Muscle of leg (tissue), 11 donors: ENCODE data around the gene ERMAP. TPM values are rescaled to one million over a fixed set of nuclear protein-coding genes. Genes with fewer than 3 reads are reported as not detected.
A peak's percentile ranks its signal among the peaks of the same experiment; 100 is the strongest.
"Not testable (repeated sequence)": the region's sequence is repeated elsewhere in the genome, so short reads cannot be mapped to it uniquely, and the experiment has no call there.

ENCODE experiments used
- DNase-seq: peaks from one replicate; pipeline ENCODE4 v3.0.0; 2013
- H3K27ac ChIP-seq: one replicate; pipeline ENCODE4 v1.5.1; 2013; ENCODE audit warnings: mild to moderate bottlenecking, low read length, control low read depth
- H3K27me3 ChIP-seq: one replicate; pipeline ENCODE4 v1.6.1; 2013; ENCODE audit warnings: low read length; ENCODE audit not compliant: control insufficient read depth, insufficient read depth
- H3K36me3 ChIP-seq: one replicate; pipeline ENCODE4 v1.6.1; 2013; ENCODE audit warnings: low read length; ENCODE audit not compliant: control insufficient read depth, insufficient read depth
- H3K4me1 ChIP-seq: one replicate; pipeline ENCODE4 v1.6.1; 2013; ENCODE audit warnings: low read length; ENCODE audit not compliant: control insufficient read depth, insufficient read depth
- H3K4me3 ChIP-seq: one replicate; pipeline ENCODE4 v1.5.1; 2013; ENCODE audit warnings: low read length, control low read depth
- H3K9me3 ChIP-seq: replicated peaks from 2 replicates; pipeline ENCODE4 v1.6.1; 2013; ENCODE audit warnings: low read depth, low read length; ENCODE audit not compliant: control insufficient read depth
- WGBS: methylation state at CpG from one replicate; pipeline ENCODE4 v1.1.5; 2013; ENCODE audit warnings: missing lambda C conversion rate; ENCODE audit not compliant: insufficient coverage; 5-methylcytosine and 5-hydroxymethylcytosine counted together
- polyA plus RNA-seq, 8 donors: library from polyadenylated mRNA; unstranded; fragments of 120-200 nt; gene quantifications; one replicate each; pipeline versions ENCODE4 v1.2.1 to v1.2.3, GENCODE V29; 2013; ENCODE audit warnings: inconsistent platforms in 1 of 8, low replicate concordance in 1 of 8; ENCODE audit not compliant: insufficient read length in 8 of 8, insufficient read depth in 1 of 8
- total RNA-seq: library from RNA; stranded (reverse); fragments of 120-200 nt; gene quantifications from one replicate; pipeline ENCODE4 v1.2.4, GENCODE V29; 2013

Gene ERMAP
- total and polyA plus RNA-seq, 9 donors = 6.7 to 10.9 (median 8.3) TPM

DNA sequence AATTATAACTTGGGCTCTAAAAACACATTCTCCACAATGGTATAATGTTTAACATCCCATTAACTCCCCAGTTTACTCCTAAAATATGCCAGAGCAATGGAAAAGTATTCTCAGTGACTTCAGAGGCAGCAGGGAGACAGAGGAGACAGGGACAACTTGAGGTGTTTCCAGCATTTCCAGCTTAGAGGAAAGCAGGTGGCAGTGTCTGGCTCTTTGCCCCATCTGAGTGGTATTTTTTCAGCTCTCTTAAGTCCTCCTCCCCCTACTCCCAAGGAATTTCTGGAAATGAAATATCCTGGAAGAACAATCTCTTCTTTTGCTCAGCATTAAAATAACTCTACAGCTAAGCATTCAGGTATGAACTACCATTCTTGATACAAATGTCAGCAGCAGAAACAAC lies 10.8 kb upstream of the ERMAP start:
- Histone ChIP-seq H3K27ac (no peak overlapping the region), H3K4me1 (peaks cover 13% of the 10 kb centered on the region), H3K36me3 (peaks cover 13% of the 10 kb centered on the region), H3K27me3 (no peaks in the 10 kb centered on the region), H3K4me3 (no peak overlapping the region), H3K9me3 (no peaks in the 10 kb centered on the region)
- DNase-seq = no peak

DNA sequence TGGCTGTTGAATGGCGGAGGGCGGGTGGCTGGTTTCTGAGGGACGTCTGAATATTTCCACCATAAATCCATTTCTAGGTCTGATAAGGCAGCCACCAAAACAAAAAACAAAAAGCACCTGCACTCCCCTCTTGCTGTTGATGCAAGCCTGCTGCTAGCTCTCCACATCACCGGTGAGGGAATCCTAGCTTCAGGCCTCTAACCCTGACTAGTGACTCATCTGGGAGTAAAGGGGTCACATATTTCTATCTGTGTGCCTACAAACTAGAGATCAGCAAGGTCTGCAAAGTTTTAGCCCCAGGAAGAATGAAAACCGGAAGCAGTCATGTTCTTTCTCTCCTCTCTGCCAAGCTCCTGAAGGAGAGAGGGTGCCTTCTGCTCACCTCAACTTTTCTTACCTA lies 10.3 kb upstream of the ERMAP start:
- H3K27ac ChIP-seq = no peak overlapping the region
- no peaks in the 10 kb centered on the region for H3K27me3 ChIP-seq
- DNase-seq = no peak
- 90% methylated on average over 3 of the region's 5 CpGs for WGBS
- H3K4me1 ChIP-seq = peaks cover 13% of the 10 kb centered on the region
- peaks cover 13% of the 10 kb centered on the region for H3K36me3 ChIP-seq
- H3K4me3 ChIP-seq = no peak overlapping the region
- no peaks in the 10 kb centered on the region for H3K9me3 ChIP-seq

DNA sequence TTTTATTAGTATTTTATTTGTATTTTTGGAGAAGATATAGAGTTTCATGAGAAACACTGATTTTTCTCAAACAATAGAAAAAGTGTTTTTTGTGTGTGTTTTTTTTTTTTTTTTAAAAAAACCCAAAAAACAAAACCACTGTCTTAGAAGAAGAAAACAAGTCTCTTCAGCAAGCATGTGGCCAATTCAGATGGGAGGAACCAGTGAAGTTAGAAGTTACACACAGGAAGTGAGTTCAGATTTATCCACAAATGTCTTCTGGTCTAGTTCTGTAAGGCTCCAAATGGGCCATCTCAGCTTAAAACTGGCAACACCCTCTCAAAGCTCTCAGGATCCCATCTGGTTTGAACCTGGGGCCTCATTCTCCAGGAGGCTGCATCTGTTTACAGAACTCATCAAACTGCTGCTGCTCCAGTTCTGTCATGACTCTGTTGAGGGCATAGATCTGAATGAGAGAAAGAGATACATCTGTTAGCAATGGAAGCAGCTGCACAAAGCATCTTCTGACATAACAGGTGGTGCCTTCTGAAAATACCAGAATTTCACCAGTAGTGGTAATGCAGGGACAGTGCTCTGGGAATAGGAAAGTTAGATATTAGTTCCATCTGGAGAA lies 9.8 kb upstream of the ERMAP start:
- peaks cover 13% of the 10 kb centered on the region for H3K36me3 ChIP-seq
- peak; percentile 71 for DNase-seq
- H3K4me1 ChIP-seq = peaks cover 13% of the 10 kb centered on the region
- no peak overlapping the region for H3K4me3 ChIP-seq
- H3K27me3 ChIP-seq = no peaks in the 10 kb centered on the region
- no peaks in the 10 kb centered on the region for H3K9me3 ChIP-seq
- H3K27ac ChIP-seq = peak overlapping the region; percentile 76

DNA sequence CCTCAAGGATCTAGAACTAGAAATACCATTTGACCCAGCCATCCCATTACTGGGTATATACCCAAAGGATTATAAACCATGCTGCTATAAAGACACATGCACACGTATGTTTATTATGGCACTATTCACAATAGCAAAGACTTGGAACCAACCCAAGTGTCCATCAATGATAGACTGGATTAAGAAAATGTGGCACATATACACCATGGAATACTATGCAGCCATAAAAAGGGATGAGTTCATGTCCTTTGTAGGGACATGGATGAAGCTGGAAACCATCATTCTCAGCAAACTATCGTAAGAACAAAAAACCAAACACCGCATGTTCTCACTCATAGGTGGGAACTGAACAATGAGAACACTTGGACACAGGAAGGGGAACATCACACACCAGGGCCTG lies 2.1 kb upstream of the ERMAP start:
- H3K4me3 ChIP-seq, H3K4me1 ChIP-seq, H3K9me3 ChIP-seq, H3K27ac ChIP-seq, H3K27me3 ChIP-seq, H3K36me3 ChIP-seq, DNase-seq: not testable (repeated sequence)
- WGBS = no CpG with 5 or more reads among the region's 3 CpGs

DNA sequence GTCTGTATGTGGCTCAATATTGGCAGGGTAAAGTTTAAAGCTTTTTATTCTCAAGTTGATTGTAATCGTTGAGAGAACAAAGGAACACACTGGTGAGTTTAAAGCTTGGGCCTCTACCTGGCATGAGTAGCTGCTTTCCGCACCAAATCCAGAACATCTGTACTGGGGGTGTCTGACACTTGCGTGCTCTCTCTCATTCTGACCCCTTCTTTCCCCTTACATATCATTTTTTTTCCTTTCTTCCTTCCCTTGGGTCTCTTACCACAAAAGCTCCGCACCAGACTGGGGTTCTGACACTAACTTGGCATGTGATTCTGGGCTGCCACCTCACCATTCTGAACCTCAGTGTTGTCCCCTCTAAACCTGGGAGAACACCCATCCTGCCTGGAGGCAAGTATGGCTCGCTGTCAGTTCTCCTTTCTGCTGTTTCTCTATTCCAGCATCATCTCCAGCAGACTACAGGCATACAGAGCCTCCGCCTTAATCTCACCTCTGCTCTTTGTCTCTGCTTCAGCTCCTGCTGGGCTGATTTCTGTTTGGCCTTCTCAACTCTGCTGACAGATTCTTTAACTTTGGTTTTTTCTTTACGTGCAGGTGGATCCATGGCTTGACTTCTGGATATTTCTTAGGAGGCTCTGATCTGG lies 859 bp upstream of the ERMAP start:
- DNase-seq = peak; percentile 41
- H3K27ac ChIP-seq = peak overlapping the region; percentile 99
- H3K4me3 ChIP-seq = peak overlapping the region; percentile 62
- H3K27me3 ChIP-seq = no peaks in the 10 kb centered on the region
- H3K36me3 ChIP-seq = peaks cover 6% of the 10 kb centered on the region
- H3K9me3 ChIP-seq = no peaks in the 10 kb centered on the region
- whole genome bisulfite sequencing = 4% methylated on average over 4 of the region's 7 CpGs
- H3K4me1 ChIP-seq = peaks cover 7% of the 10 kb centered on the region

DNA sequence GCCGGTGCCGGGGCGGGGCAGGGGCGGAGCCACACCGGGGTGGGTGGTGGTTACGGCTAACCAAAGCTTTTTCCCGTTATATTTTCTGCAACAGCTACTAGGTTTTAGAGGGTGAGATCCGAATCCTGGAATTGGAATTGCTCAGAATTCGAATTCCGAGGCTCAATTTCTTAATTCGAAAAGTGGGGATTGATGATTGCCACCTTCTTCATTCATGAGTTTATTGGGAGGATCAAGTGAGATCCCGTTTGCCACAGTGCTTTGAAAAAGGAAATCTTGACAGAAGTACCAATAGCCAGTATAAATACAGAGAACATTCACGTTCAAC lies 482 bp downstream of the ERMAP start:
- Histone ChIP-seq H3K36me3 (peaks cover 6% of the 10 kb centered on the region), H3K9me3 (no peaks in the 10 kb centered on the region), H3K4me1 (peaks cover 7% of the 10 kb centered on the region), H3K27me3 (no peaks in the 10 kb centered on the region), H3K27ac (peak overlapping the region; percentile 62), H3K4me3 (peak overlapping the region; percentile 55)
- DNase-seq = no peak
- WGBS = 0% methylated on average over 2 of the region's 13 CpGs

DNA sequence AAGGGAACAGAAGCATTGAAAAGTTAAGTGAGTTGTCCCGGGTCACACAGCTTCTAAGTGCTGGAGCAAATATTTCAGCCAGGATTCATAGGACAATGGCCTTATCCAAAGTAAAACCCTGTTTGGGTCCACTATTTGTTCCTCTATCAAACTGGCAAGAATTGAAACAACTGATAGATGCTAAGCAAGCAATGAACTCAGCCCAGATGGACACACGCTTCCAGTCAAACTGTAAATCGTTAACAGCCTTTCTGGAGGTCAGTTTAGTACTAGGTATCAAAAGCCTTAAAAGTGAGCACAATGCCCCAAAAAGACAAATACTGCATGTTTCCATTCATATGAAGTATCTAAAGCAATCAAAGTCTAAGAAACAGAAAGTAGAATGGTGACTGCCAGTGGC lies 1.1 kb downstream of the ERMAP start:
- Histone ChIP-seq H3K27me3 (no peaks in the 10 kb centered on the region), H3K4me1 (peaks cover 7% of the 10 kb centered on the region), H3K4me3 (no peak overlapping the region), H3K36me3 (peaks cover 6% of the 10 kb centered on the region), H3K9me3 (no peaks in the 10 kb centered on the region), H3K27ac (no peak overlapping the region)
- no peak for DNase-seq
- 100% methylated on average over 1 of the region's 3 CpGs for WGBS

DNA sequence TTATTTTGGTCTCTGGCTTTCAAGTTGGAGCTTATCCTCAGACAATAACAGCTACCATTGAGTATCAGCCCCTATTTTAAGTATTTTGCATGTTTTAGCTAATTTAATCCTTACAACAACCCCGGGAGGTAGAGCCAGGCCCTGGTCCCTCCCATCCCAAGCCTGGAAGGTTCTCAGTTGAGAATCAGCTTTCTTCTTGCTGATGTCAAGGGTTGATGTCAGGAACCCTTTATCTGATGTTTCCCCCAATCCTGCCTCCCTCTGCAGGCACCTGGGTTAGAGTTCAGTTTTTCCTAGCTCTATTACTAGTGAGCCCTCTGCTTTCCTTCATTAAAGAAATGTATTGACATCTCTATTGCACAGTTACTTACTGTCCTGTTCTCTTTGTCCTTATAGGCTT lies 3.9 kb downstream of the ERMAP start:
- Histone ChIP-seq H3K4me3 (no peak overlapping the region), H3K4me1 (peaks cover 11% of the 10 kb centered on the region), H3K36me3 (peaks cover 2% of the 10 kb centered on the region), H3K27ac (no peak overlapping the region), H3K9me3 (no peaks in the 10 kb centered on the region), H3K27me3 (no peaks in the 10 kb centered on the region)
- no peak for DNase-seq
- WGBS = no CpG with 5 or more reads among the region's 1 CpG

DNA sequence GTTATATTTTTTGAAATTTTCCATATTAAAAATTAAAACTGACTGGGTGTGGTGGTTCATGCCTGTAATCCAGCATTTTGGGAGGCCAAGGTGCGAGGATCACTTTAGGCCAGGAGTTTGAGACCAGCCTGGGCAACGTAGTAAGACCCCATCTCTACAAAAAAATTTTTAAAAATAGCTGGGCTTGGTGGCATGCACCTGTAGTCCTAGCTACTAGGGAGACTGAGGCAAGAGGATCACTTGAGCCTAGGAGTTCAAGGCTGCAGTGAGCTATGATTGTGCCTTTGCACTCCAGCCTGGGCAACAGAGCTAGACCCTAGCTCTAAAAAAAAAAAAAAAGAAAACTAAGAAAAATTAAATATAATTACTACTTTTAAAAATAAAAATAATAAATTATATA lies 4.8 kb downstream of the ERMAP start:
- Histone ChIP-seq H3K27ac (no peak overlapping the region), H3K4me1 (peaks cover 4% of the 10 kb centered on the region), H3K27me3 (no peaks in the 10 kb centered on the region), H3K4me3 (no peak overlapping the region), H3K9me3 (no peaks in the 10 kb centered on the region), H3K36me3 (no peaks in the 10 kb centered on the region)
- no peak for DNase-seq
- WGBS = 100% methylated on average over 1 of the region's 2 CpGs

DNA sequence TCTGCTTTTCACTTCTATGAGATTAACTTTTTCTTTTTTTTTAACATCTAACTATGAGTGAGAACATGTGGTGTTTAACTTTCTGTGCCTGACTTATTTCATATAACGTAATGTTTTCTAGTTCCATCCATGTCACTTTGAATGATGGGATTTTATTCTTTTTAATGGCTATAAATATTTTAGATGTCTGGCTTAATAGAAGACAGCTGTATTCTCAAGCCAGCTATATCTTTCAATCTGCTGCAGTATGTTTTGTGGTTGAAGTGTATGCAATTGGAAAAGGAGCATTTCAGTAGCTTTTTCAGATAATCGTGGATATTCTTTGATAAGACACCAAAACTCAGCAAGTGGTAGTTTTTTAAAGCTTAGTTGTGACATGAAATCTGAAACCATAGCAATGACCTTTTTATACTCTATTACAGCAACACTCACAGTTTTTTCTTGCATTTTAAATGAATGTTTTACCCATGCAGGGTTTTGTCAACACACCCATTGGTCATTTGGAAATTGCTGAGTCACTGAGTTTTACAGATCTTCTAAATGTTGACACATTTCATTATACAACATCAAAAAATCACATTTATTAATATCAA lies 6.0 kb downstream of the ERMAP start:
- Histone ChIP-seq H3K27me3 (no peaks in the 10 kb centered on the region), H3K4me1 (peaks cover 4% of the 10 kb centered on the region), H3K27ac (no peak overlapping the region), H3K4me3 (no peak overlapping the region), H3K9me3 (no peaks in the 10 kb centered on the region), H3K36me3 (no peaks in the 10 kb centered on the region)
- WGBS = no CpG with 5 or more reads among the region's 2 CpGs
- peak; percentile 28 for DNase-seq
